IMR-90 (cell line): ENCODE results near the gene GRB10.

ENCODE experiments used
- BHLHE40 ChIP-seq: fragments of 150-350 bp; IDR thresholded peaks from 2 replicates; pipeline ENCODE4 v1.6.1; 2016; ENCODE audit warnings: mild to moderate bottlenecking, low read depth, low read length
- CEBPB ChIP-seq: IDR thresholded peaks from 2 replicates; pipeline ENCODE4 v1.6.1; 2012; ENCODE audit warnings: low read depth, low read length, improper control_type of control experiment
- CHD1 ChIP-seq: IDR thresholded peaks from 2 replicates; pipeline ENCODE4 v1.6.1; 2012; ENCODE audit warnings: low read depth, low read length, improper control_type of control experiment
- CTCF ChIP-seq: conservative IDR thresholded peaks from 2 replicates; pipeline ENCODE4 v1.5.1; 2012; ENCODE audit warnings: mild to moderate bottlenecking, low read depth, low read length, improper control_type of control experiment
- MAFK ChIP-seq: IDR thresholded peaks from 2 replicates; pipeline ENCODE4 v1.6.1; 2012; ENCODE audit warnings: low read depth, low read length, improper control_type of control experiment
- MAZ ChIP-seq: IDR thresholded peaks from 2 replicates; pipeline ENCODE4 v1.6.1; 2012; ENCODE audit warnings: low read depth, mild to moderate bottlenecking, low read length, improper control_type of control experiment, moderate library complexity, borderline replicate concordance
- NFE2L2 ChIP-seq: fragments of 150-350 bp; IDR thresholded peaks from 2 replicates; pipeline ENCODE4 v1.6.1; 2016; ENCODE audit warnings: low read depth, mild to moderate bottlenecking, low read length
- POLR2A ChIP-seq: IDR thresholded peaks from 2 replicates; pipeline ENCODE4 v1.6.1; 2012; ENCODE audit warnings: mild to moderate bottlenecking, low read depth, low read length
- RAD21 ChIP-seq: IDR thresholded peaks from 2 replicates; pipeline ENCODE4 v1.6.1; 2012; ENCODE audit warnings: low read length, improper control_type of control experiment
- RCOR1 ChIP-seq: IDR thresholded peaks from 2 replicates; pipeline ENCODE4 v1.6.1; 2012; ENCODE audit warnings: mild to moderate bottlenecking, low read length, improper control_type of control experiment; ENCODE audit not compliant: insufficient replicate concordance
- RFX5 ChIP-seq: IDR thresholded peaks from 2 replicates; pipeline ENCODE4 v1.8.0; 2012; ENCODE audit warnings: low read depth, mild to moderate bottlenecking, low read length, moderate library complexity
- SMC3 ChIP-seq: fragments of 150-350 bp; IDR thresholded peaks from 2 replicates; pipeline ENCODE4 v1.6.1; 2016; ENCODE audit warnings: low read depth, mild to moderate bottlenecking, antibody characterized with exemption, low read length, moderate library complexity
- USF2 ChIP-seq: fragments of 150-350 bp; IDR thresholded peaks from 2 replicates; pipeline ENCODE4 v1.6.1; 2017; ENCODE audit warnings: mild to moderate bottlenecking, antibody characterized with exemption, low read length, low read depth

GRCh38 chr7:50695026-50695425 lies 87.7 kb downstream of the GRB10 start:
- TF ChIP-seq CTCF (no peak), POLR2A (no peak), RAD21 (no peak), CHD1 (no peak), CEBPB (no peak), NFE2L2 (no peak), USF2 (no peak), SMC3 (no peak), MAZ (no peak), MAFK (no peak), RFX5 (no peak), BHLHE40 (no peak), RCOR1 (no peak)
